Gastroesophageal sphincter (tissue), 4 donors: ENCODE results near the gene KMT5C. TPM values are rescaled to one million over a fixed set of nuclear protein-coding genes. Genes with fewer than 3 reads are reported as not detected.

Experiments used
- ATAC-seq: fragments of 150-250 bp; one replicate; pipeline ENCODE4 v1.9.1; 2016; ENCODE audit warnings: mild to moderate bottlenecking, moderate library complexity
- H3K27ac ChIP-seq, 4 donors: fragments of 200-600 bp; sonication (generic) in 3 of 4; 1 replicate in 3 of 4; 2 replicates in 1 of 4; pipeline ENCODE4 v1.5.1; 2016 to 2019
- H3K27me3 ChIP-seq: fragments of 200-600 bp; sonication (generic); one replicate; pipeline ENCODE4 v1.5.1; 2019
- H3K36me3 ChIP-seq, 2 donors: fragments of 200-600 bp; sonication (generic); one replicate each; pipeline ENCODE4 v1.5.1; 2019; ENCODE audit warnings: control low read depth in 1 of 2
- H3K4me1 ChIP-seq, 3 donors: fragments of 200-600 bp; sonication (generic); 1 replicate in 2 of 3; 2 replicates in 1 of 3; pipeline ENCODE4 v1.5.1; 2016 to 2019; ENCODE audit warnings: control low read depth in 2 of 3
- H3K4me3 ChIP-seq, 2 donors: fragments of 200-600 bp; sonication (generic); one replicate each; pipeline ENCODE4 v1.5.1; 2019; ENCODE audit warnings: mild to moderate bottlenecking in 1 of 2, moderate library complexity in 1 of 2
- H3K9me3 ChIP-seq, 3 donors: fragments of 200-600 bp; sonication (generic); one replicate each; pipeline ENCODE4 v1.5.1; 2017 to 2019; ENCODE audit warnings: control low read depth in 2 of 3
- EP300 ChIP-seq: sonication (generic); formaldehyde crosslinking; IDR thresholded peaks from one replicate; pipeline ENCODE4 v1.6.1; 2017; ENCODE audit warnings: antibody characterized with exemption, mild to moderate bottlenecking
- POLR2A ChIP-seq, 2 donors: fragments of 450-650 bp; IDR thresholded peaks; one replicate each; pipeline ENCODE4 v1.6.1; 2017; ENCODE audit warnings: antibody characterized with exemption in 2 of 2, mild to moderate bottlenecking in 2 of 2, moderate library complexity in 1 of 2
- POLR2AphosphoS5 ChIP-seq: sonication (generic); formaldehyde crosslinking; IDR thresholded peaks from one replicate; pipeline ENCODE4 v1.6.1; 2017; ENCODE audit warnings: antibody characterized with exemption
- WGBS, 2 donors: methylation state at CpG; one replicate each; pipeline ENCODE4 v1.1.5; 2018; ENCODE audit warnings: low coverage in 1 of 2; 5-methylcytosine and 5-hydroxymethylcytosine counted together
- total RNA-seq, 4 donors: library from RNA; depleted of rRNA; stranded (reverse); fragments of >200 nt; gene quantifications; one replicate each; pipeline ENCODE4 v1.1.0, GENCODE V29; 2016
- TF ChIP-seq, protein P1 (sequence below), 4 experiments: fragments of 200-600 bp in 2 of 4; fragments of 450-650 bp in 2 of 4; sonication (generic) in 1 of 4; IDR thresholded peaks; one replicate each; pipeline ENCODE4 v1.5.1; 2017 to 2019; ENCODE audit warnings: antibody characterized with exemption in 4 of 4, mild to moderate bottlenecking in 2 of 4, moderate library complexity in 2 of 4

KMT5C gene
- total RNA-seq, 4 donors from 2014 or later, result 3.4 to 11.2 (median 9.2) TPM

DNA sequence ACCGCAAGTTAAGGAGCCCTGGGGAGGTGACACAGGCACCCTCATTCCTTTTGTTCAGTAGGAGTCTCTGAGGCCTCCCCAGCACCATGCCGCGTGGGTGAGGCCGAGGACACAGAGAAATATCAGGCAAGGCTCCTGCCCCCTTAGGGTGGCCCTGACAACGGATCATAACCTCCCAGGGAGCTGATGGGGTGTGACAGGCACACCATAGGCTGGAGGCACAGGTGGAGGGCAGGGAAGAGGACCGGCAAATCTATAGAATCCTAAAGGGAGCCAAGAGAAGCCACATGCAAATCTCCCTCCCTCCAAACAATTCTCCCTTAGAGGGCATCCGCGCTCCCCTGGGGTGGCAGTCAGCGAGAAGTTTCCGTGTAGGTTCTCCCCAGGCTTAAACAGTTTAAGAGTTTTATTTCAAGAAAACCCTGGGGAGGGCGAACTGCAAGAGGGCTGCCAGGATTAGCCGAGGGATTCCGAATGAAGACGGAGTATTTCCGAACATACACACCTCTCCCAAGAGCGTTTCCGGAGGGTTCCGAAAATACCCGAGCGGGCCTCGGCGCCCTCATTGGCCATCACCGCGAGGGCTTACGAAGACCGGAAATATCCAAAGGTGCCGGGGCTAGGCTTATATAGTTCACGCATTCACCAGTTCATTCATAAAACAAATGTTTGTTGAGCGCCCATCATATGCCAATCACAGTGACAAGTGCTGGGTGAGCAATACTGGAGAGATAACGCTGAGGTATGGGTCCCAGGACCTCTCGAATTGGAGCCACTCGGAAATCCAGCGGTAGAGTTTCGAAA, 45.4 kb downstream of the KMT5C start:
- Histone ChIP-seq H3K27ac (peak overlapping the region; percentile 74 to 98 (median 92)), H3K9me3 (no peaks in the 10 kb centered on the region), H3K4me1 (peaks cover 0 to 60% (median 44%) of the 10 kb centered on the region in 3 donors), H3K27me3 (no peaks in the 10 kb centered on the region), H3K36me3 (peaks cover 0 to 31% of the 10 kb centered on the region in 2 donors), H3K4me3 (peak overlapping the region; percentile 27 to 79)
- ATAC-seq, result peak; percentile 91
- TF ChIP-seq, protein P1, sequence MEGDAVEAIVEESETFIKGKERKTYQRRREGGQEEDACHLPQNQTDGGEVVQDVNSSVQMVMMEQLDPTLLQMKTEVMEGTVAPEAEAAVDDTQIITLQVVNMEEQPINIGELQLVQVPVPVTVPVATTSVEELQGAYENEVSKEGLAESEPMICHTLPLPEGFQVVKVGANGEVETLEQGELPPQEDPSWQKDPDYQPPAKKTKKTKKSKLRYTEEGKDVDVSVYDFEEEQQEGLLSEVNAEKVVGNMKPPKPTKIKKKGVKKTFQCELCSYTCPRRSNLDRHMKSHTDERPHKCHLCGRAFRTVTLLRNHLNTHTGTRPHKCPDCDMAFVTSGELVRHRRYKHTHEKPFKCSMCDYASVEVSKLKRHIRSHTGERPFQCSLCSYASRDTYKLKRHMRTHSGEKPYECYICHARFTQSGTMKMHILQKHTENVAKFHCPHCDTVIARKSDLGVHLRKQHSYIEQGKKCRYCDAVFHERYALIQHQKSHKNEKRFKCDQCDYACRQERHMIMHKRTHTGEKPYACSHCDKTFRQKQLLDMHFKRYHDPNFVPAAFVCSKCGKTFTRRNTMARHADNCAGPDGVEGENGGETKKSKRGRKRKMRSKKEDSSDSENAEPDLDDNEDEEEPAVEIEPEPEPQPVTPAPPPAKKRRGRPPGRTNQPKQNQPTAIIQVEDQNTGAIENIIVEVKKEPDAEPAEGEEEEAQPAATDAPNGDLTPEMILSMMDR (IDR thresholded peaks at IDR 0.05), result no peak
- TF ChIP-seq POLR2AphosphoS5, result no peak
- TF ChIP-seq EP300, result no peak
- no peak for TF ChIP-seq POLR2A (IDR thresholded peaks at IDR 0.05)
- 0 to 43% methylated on average over 5 to 10 of the region's 34 CpGs for WGBS, 2 donors

DNA sequence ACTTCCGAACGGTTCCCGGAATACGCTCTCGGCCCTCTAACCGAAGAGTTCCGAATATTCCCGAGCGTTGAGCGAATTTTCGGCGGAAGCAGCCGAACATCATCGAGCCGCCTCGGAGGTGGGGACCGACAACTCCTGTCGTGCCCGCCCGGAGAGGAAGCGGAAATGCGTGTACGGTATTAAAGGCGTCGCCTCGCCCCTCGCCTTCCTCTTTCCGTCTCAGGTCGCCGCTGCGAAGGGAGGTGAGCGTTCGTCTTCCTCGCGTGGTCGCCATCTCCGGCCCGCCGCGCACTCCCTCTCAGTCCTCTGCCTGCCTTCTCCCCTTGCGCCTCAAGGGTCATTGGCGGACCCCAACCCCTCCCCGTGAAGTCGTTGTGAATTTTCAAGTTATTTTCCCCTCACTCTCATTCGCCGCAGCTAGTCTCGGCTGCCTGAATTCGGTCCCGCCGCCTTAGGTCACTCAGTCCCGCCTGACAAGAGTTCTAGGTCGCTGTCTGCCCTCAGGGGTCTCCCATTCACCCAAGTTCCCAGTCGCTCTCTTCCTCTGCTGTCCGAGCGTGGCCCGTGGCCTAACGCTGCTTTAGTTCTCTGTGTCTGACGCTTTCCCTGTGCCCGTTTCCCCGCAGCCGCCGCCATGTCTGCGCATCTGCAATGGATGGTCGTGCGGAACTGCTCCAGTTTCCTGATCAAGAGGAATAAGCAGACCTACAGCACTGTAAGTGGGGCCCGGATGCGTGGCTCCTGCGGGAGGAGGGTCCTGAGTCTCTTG, 46.2 kb downstream of the KMT5C start, which contains the start of gene RPL28:
TSS of gene RPL28 (plus strand) at position 209 of the 769 bp plus-strand sequence. CDS start at position 635, 426 bp downstream.
- TF ChIP-seq, protein P1 (IDR thresholded peaks at IDR 0.05), result peak in 2 of 4 experiments; percentile 9 to 23
- TF ChIP-seq POLR2A (IDR thresholded peaks at IDR 0.05) (peak; percentile 99), EP300 (no peak), POLR2AphosphoS5 (peak; percentile 100)
- peak within 1 kb of the TSS; percentile 76 to 79 for H3K4me3 ChIP-seq
- peak within 1 kb of the TSS; percentile 74 to 98 (median 92) for H3K27ac ChIP-seq
- WGBS, 2 donors, result 0% methylated on average over 35 of the region's 68 CpGs; no CpG with 5 or more reads in 1 of the 2 donors
- H3K36me3 ChIP-seq, result peaks cover 0 to 38% of the 10 kb centered on the region in 2 donors
- H3K27me3 ChIP-seq, result no peaks in the 10 kb centered on the region
- peaks cover 0 to 68% (median 44%) of the 10 kb centered on the region in 3 donors for H3K4me1 ChIP-seq
- peak; percentile 92 for ATAC-seq
- no peaks in the 10 kb centered on the region for H3K9me3 ChIP-seq

DNA sequence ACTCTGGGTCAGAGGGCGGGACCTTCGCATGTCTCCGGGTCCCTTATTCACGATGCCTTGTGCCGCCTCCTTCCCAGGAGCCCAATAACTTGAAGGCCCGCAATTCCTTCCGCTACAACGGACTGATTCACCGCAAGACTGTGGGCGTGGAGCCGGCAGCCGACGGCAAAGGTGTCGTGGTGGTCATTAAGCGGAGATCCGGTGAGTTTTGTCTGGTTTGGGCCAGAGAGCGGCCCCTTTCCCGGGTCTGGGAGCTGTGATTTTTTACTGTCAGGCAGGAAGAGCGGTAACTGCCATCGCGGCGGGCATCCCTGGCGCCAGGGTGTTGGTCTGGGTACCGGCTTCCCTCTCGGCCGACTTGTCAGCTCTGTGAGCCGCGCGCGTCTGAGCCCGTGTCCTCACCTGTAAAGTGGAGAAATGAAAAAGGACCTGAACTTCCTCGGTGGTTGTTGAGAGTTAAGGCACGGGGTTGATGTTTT, 46.9 kb downstream of the KMT5C start:
- peaks cover 0 to 74% (median 44%) of the 10 kb centered on the region in 3 donors for H3K4me1 ChIP-seq
- H3K27ac ChIP-seq, result peak overlapping the region; percentile 65 to 98 (median 92)
- no peak for TF ChIP-seq POLR2AphosphoS5
- no peak for TF ChIP-seq EP300
- TF ChIP-seq, protein P1 (IDR thresholded peaks at IDR 0.05), result no peak
- no peak for TF ChIP-seq POLR2A (IDR thresholded peaks at IDR 0.05)
- no CpG with 5 or more reads among the region's 33 CpGs for whole genome bisulfite sequencing, 2 donors
- no peak for ATAC-seq
- H3K27me3 ChIP-seq, result no peaks in the 10 kb centered on the region
- H3K9me3 ChIP-seq, result no peaks in the 10 kb centered on the region
- peak overlapping the region; percentile 76 to 79 for H3K4me3 ChIP-seq
- peaks cover 0 to 44% of the 10 kb centered on the region in 2 donors for H3K36me3 ChIP-seq

DNA sequence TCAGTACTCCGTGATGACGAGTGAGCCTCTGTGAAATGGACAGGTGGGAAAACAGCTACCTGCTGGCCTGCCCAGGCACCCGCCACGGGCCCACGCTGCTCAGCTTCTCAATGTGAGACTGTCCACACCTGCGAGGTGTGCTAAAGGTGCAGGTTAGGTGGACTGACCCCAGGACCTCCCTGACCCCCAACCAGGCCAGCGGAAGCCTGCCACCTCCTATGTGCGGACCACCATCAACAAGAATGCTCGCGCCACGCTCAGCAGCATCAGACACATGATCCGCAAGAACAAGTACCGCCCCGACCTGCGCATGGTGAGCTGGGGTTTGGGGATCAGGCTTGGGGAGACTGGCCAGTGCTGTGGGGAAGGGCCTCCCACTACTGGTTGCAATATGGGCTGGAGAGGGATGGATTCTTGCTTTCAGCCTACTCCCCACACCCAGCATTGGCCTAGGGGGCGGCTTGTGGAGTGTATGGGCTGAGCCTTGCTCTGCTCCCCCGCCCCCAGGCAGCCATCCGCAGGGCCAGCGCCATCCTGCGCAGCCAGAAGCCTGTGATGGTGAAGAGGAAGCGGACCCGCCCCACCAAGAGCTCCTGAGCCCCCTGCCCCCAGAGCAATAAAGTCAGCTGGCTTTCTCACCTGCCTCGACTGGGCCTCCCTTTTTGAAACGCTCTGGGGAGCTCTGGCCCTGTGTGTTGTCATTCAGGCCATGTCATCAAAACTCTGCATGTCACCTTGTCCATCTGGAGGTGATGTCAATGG, 48.2 kb downstream of the KMT5C start:
- TF ChIP-seq POLR2AphosphoS5 (no peak), EP300 (no peak), POLR2A (IDR thresholded peaks at IDR 0.05) (no peak)
- TF ChIP-seq, protein P1 (IDR thresholded peaks at IDR 0.05), result no peak
- Histone ChIP-seq H3K27me3 (no peaks in the 10 kb centered on the region), H3K4me3 (peak overlapping the region in 1 of 2 donors; percentile 79), H3K27ac (peak overlapping the region in 1 of 4 donors; percentile 92), H3K9me3 (no peaks in the 10 kb centered on the region), H3K4me1 (peaks cover 0 to 81% (median 44%) of the 10 kb centered on the region in 3 donors), H3K36me3 (peaks cover 0 to 52% of the 10 kb centered on the region in 2 donors)
- no CpG with 5 or more reads among the region's 24 CpGs for WGBS, 2 donors
- no peak for ATAC-seq
